ENCODE data around the gene NFKB2. TPM values are rescaled to one million over a fixed set of nuclear protein-coding genes. Genes with fewer than 3 reads are reported as not detected.

The NFKB2 gene
- total RNA-seq, 1 donor from 2014 or later, result 6.8 TPM

GRCh38 chr10:102435529-102436233 lies 40.2 kb downstream of the NFKB2 start:
- FAIRE-seq (no peak), DNase-seq (ENCODE audit: low read depth) (no peak)
- no peak for TF ChIP-seq CTCF (IDR thresholded peaks at IDR 0.05; ENCODE audit: insufficient read depth, low read length, severe bottlenecking)

GRCh38 chr10:102436312-102436711 lies 40.8 kb downstream of the NFKB2 start:
- DNase-seq (ENCODE audit: low read depth) (no peak), FAIRE-seq (no peak)
- no peaks in the 10 kb centered on the region for H3K27me3 ChIP-seq (ENCODE audit: control insufficient read depth, insufficient read depth, low read length)
- no peak overlapping the region for H3K4me3 ChIP-seq (ENCODE audit: low read depth, low read length)
- H3K36me3 ChIP-seq (ENCODE audit: control insufficient read depth, insufficient read depth, low read length), result no peaks in the 10 kb centered on the region
- no peak for TF ChIP-seq CTCF (IDR thresholded peaks at IDR 0.05; ENCODE audit: insufficient read depth, low read length, severe bottlenecking)

More at GRCh38 chr10:102435529-102436233, 40.2 kb downstream of the NFKB2 start:
- H3K27me3 ChIP-seq (ENCODE audit: control insufficient read depth, insufficient read depth, low read length), result no peaks in the 10 kb centered on the region
- H3K36me3 ChIP-seq (ENCODE audit: control insufficient read depth, insufficient read depth, low read length), result no peaks in the 10 kb centered on the region
- no peak overlapping the region for H3K4me3 ChIP-seq (ENCODE audit: low read depth, low read length)

- H3K4me3 ChIP-seq (ENCODE audit: low read depth, low read length), result no peak overlapping the region
- no peak for FAIRE-seq
- no peak for TF ChIP-seq CTCF (IDR thresholded peaks at IDR 0.05; ENCODE audit: insufficient read depth, low read length, severe bottlenecking)
These were observed 42.0 kb downstream of the NFKB2 start for GRCh38 chr10:102437515-102437914.

GRCh38 chr10:102438374-102438773 lies 42.9 kb downstream of the NFKB2 start:
- FAIRE-seq, result no peak
- no peak for DNase-seq (ENCODE audit: low read depth)

More at GRCh38 chr10:102437515-102437914, 42.0 kb downstream of the NFKB2 start:
- Histone ChIP-seq H3K36me3 (ENCODE audit: control insufficient read depth, insufficient read depth, low read length) (no peaks in the 10 kb centered on the region), H3K27me3 (ENCODE audit: control insufficient read depth, insufficient read depth, low read length) (no peaks in the 10 kb centered on the region)
- DNase-seq (ENCODE audit: low read depth), result no peak

GRCh38 chr10:102444851-102445250 lies 49.3 kb downstream of the NFKB2 start:
- H3K27me3 ChIP-seq (ENCODE audit: control insufficient read depth, insufficient read depth, low read length), result no peaks in the 10 kb centered on the region
- H3K36me3 ChIP-seq (ENCODE audit: control insufficient read depth, insufficient read depth, low read length), result no peaks in the 10 kb centered on the region
- H3K4me3 ChIP-seq (ENCODE audit: low read depth, low read length), result no peak overlapping the region
- FAIRE-seq, result no peak
- peak; percentile 8 for DNase-seq (ENCODE audit: low read depth)
- TF ChIP-seq CTCF (IDR thresholded peaks at IDR 0.05; ENCODE audit: insufficient read depth, low read length, severe bottlenecking), result no peak

More at GRCh38 chr10:102438374-102438773, 42.9 kb downstream of the NFKB2 start:
- Histone ChIP-seq H3K27me3 (ENCODE audit: control insufficient read depth, insufficient read depth, low read length) (no peaks in the 10 kb centered on the region), H3K36me3 (ENCODE audit: control insufficient read depth, insufficient read depth, low read length) (no peaks in the 10 kb centered on the region), H3K4me3 (ENCODE audit: low read depth, low read length) (no peak overlapping the region)
- no peak for TF ChIP-seq CTCF (IDR thresholded peaks at IDR 0.05; ENCODE audit: insufficient read depth, low read length, severe bottlenecking)

All from bronchial epithelial cell (primary cell).